22Rv1 (cell line): ENCODE results near the gene TBL1XR1.

Experiments
- CTCF ChIP-seq: fragments of 450-650 bp; IDR thresholded peaks from 2 replicates; pipeline ENCODE4 v1.5.1; 2017; ENCODE audit warnings: mild to moderate bottlenecking
- ZFX ChIP-seq: fragments of 450-650 bp; IDR thresholded peaks from 2 replicates; pipeline ENCODE4 v1.6.1; 2017; ENCODE audit warnings: antibody characterized with exemption, borderline replicate concordance

DNA sequence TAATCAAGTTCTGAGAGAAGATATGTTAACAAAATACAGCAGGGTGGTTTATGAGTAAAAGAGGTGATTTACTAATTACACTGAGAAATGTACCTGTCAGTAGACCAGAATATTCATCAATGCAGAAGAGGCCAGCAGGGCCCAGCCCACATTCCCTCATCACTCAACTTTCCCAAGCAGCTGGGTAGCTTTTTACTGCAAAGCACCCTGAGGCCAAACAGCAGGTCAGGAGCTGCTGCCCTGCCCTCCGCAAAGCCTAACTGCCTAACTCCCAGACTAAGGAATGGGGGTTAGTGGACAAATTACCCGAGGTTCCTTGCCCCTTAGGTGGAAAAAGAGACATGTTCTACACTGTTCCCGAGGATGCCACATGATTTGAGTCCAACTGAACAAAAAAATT, 108.2 kb downstream of the TBL1XR1 start:
- TF ChIP-seq CTCF (no peak), ZFX (no peak)
